ENCODE data around the gene ARL2. TPM values are rescaled to one million over a fixed set of nuclear protein-coding genes. Genes with fewer than 3 reads are reported as not detected.

The ARL2 gene
- polyA plus RNA-seq, 1 of the 3 experiments (the other 2 are of a cell fraction) = 252 TPM

DNA sequence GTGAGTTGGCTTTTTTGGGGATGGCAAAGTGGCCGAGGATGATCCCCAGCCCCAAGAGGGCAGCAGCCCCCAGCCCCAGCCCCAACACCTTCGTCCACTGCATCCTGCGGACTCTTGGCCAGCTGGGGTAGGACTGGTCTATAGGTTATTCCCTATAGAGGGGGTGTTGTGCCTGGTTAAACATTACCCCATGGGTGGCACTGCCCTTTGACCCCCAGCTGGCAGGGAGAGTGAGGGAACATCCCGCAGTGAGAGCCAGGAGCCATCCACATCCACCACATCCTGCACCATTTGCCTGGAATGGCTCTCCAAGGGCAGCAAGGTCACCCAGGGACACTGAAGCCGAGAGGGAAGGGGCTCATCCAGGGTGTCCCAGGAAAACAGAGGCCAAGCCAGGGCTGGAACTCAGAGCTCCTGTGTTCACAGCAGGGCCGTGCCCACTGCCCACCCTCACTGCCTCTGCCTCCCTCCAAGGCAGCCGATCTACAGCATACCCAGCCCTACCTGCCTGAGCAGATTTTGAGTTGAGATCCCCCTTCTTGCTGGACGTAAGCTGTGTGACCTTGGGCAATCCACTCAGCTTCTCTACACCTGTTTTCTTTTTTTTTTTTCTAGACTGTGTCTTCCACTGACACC is 44.6 kb downstream of the ARL2 start, which contains the start of gene NAALADL1:
Gene NAALADL1, minus strand, starts transcription at position 135 of the 636 bp plus-strand sequence. Its CDS starts 32 bp downstream, at position 103.
- 66% methylated on average over 7 of the region's 8 CpGs for WGBS (ENCODE audit: low lambda C conversion rate)
- Histone ChIP-seq H3K9ac (no peak within 1 kb of the TSS), H3K36me3 (replicated peaks in 1 of 2; ENCODE audit: control insufficient read depth in 1 of 2, insufficient read depth in 2 of 2, low read length in 1 of 2) (no peaks in the 10 kb centered on the region), H3F3A (replicated peaks; ENCODE audit: insufficient read depth) (peaks cover 3% of the 10 kb centered on the region), H2AFZ (ENCODE audit: low read depth) (no peak within 1 kb of the TSS), H3K27ac (ENCODE audit: low read depth in 2 of 2, low read length in 1 of 2) (no peak within 1 kb of the TSS), H3K4me3 (ENCODE audit: low read depth in 2 of 2, low read length in 1 of 2) (no peak within 1 kb of the TSS), H3K9me3 (no peaks in the 10 kb centered on the region), H4K20me1 (ENCODE audit: insufficient read depth) (no peaks in the 10 kb centered on the region), H3K4me2 (no peak within 1 kb of the TSS), H3K9me2 (no peaks in the 10 kb centered on the region), H3K79me2 (ENCODE audit: insufficient read depth) (no peaks in the 10 kb centered on the region), H3K4me1 (ENCODE audit: control insufficient read depth in 1 of 2, insufficient read depth in 2 of 2, low read depth in 1 of 2, low read length in 1 of 2) (no peaks in the 10 kb centered on the region), H3K27me3 (ENCODE audit: insufficient read depth) (no peaks in the 10 kb centered on the region)
- POLR2A ChIA-PET = no interaction called here
- TF ChIP-seq EP300 (IDR thresholded peaks at IDR 0.05; ENCODE audit: borderline replicate concordance in 1 of 2, low read depth in 1 of 2, low read length in 1 of 2) = no peak
- TF ChIP-seq EZH2phosphoT487 (IDR thresholded peaks at IDR 0.05; ENCODE audit: borderline replicate concordance, low read depth) = no peak
- no peak for TF ChIP-seq RAD21 (IDR thresholded peaks at IDR 0.05; ENCODE audit: low read length)
- no peak for TF ChIP-seq MEF2A (IDR thresholded peaks at IDR 0.05; ENCODE audit: borderline replicate concordance, low read depth)
- TF ChIP-seq FOSL2 (IDR thresholded peaks at IDR 0.05; ENCODE audit: borderline replicate concordance, low read depth) = no peak
- no peak for TF ChIP-seq FOXJ3 (CRISPR knock-in tag; IDR thresholded peaks at IDR 0.05)
- TF ChIP-seq TAF1 (IDR thresholded peaks at IDR 0.05; ENCODE audit: borderline replicate concordance, low read depth, low read length) = no peak
- CTCF ChIA-PET = no interaction called here
- DNase-seq = no peak

DNA sequence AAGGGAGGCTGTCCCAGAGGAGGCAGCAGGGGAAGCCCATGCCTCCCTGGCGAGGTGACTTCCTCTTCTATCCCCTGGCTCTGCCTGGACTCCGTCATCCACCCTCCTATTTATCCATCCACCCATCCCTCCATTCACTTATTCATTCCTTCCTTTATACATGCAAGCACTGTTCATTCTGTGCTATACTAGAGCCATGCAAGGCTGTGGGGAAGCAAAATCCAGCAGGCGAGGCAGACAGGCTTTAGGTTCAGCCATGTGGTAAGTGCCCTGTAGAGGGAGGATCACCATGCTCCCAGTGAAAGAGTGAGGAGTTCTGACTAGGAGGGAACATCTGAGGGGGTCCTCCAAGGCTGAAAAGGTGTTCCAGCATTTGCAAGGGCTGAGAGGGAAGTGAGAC is 45.6 kb downstream of the ARL2 start:
- no peaks in the 10 kb centered on the region for H3K79me2 ChIP-seq (ENCODE audit: insufficient read depth)
- no peaks in the 10 kb centered on the region for H3K27me3 ChIP-seq (ENCODE audit: insufficient read depth)
- no peak overlapping the region for H2AFZ ChIP-seq (ENCODE audit: low read depth)
- DNase-seq = no peak
- ChIA-PET CTCF (interaction anchor here (1.2 kb wide), 1 partner anchor 46 kb away, joined by 5 read pairs; the partner anchor contains the start of gene ARL2), POLR2A (no interaction called here)
- H3K27ac ChIP-seq (ENCODE audit: low read depth in 2 of 2, low read length in 1 of 2) = no peak overlapping the region
- no peak overlapping the region for H3K9ac ChIP-seq
- peaks cover 3% of the 10 kb centered on the region for H3F3A ChIP-seq (replicated peaks; ENCODE audit: insufficient read depth)
- no peak overlapping the region for H3K4me3 ChIP-seq (ENCODE audit: low read depth in 2 of 2, low read length in 1 of 2)
- H3K36me3 ChIP-seq (replicated peaks in 1 of 2; ENCODE audit: control insufficient read depth in 1 of 2, insufficient read depth in 2 of 2, low read length in 1 of 2) = no peaks in the 10 kb centered on the region
- 56% methylated on average over 3 of the region's 3 CpGs for whole genome bisulfite sequencing (ENCODE audit: low lambda C conversion rate)
- TF ChIP-seq FOSL2 (IDR thresholded peaks at IDR 0.05; ENCODE audit: borderline replicate concordance, low read depth) (no peak), TAF1 (IDR thresholded peaks at IDR 0.05; ENCODE audit: borderline replicate concordance, low read depth, low read length) (no peak), TEAD4 (IDR thresholded peaks at IDR 0.05; ENCODE audit: borderline replicate concordance, insufficient read depth) (no peak), NRF1 (IDR thresholded peaks at IDR 0.05; ENCODE audit: low read depth, low read length) (no peak), RXRA (IDR thresholded peaks at IDR 0.05; ENCODE audit: borderline replicate concordance, low read depth) (no peak), GABPA (IDR thresholded peaks at IDR 0.05; ENCODE audit: low read depth) (no peak), SIN3A (IDR thresholded peaks at IDR 0.05; ENCODE audit: borderline replicate concordance, low read depth, low read length) (no peak), POLR2AphosphoS5 (IDR thresholded peaks at IDR 0.05; ENCODE audit: low read depth, low read length) (no peak), RAD21 (IDR thresholded peaks at IDR 0.05; ENCODE audit: low read length) (no peak), FOXM1 (IDR thresholded peaks at IDR 0.05; ENCODE audit: low read depth) (no peak), EZH2phosphoT487 (IDR thresholded peaks at IDR 0.05; ENCODE audit: borderline replicate concordance, low read depth) (no peak)
- TF ChIP-seq, protein P1, sequence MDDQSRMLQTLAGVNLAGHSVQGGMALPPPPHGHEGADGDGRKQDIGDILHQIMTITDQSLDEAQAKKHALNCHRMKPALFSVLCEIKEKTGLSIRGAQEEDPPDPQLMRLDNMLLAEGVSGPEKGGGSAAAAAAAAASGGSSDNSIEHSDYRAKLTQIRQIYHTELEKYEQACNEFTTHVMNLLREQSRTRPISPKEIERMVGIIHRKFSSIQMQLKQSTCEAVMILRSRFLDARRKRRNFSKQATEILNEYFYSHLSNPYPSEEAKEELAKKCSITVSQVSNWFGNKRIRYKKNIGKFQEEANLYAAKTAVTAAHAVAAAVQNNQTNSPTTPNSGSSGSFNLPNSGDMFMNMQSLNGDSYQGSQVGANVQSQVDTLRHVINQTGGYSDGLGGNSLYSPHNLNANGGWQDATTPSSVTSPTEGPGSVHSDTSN (IDR thresholded peaks at IDR 0.05) = no peak
- no peaks in the 10 kb centered on the region for H4K20me1 ChIP-seq (ENCODE audit: insufficient read depth)
- no peak overlapping the region for H3K4me2 ChIP-seq
- H3K9me3 ChIP-seq = no peaks in the 10 kb centered on the region
- no peaks in the 10 kb centered on the region for H3K4me1 ChIP-seq (ENCODE audit: control insufficient read depth in 1 of 2, insufficient read depth in 2 of 2, low read depth in 1 of 2, low read length in 1 of 2)
- H3K9me2 ChIP-seq = no peaks in the 10 kb centered on the region
